NCI-H524 treated with DMSO at 0.1 percent for 48 hours (cell line): ENCODE measurements around the gene NINJ1.

Experiments
- DNase-seq: peaks from one replicate; lab custom pipeline; 2025; lab: John Stamatoyannopoulos, UW

Gene NINJ1

GRCh38 chr9:93086447-93087224, 47.4 kb downstream of the NINJ1 start:
- DNase-seq, result no peak

GRCh38 chr9:93085676-93086075, 48.4 kb downstream of the NINJ1 start:
- no peak for DNase-seq

- no peak for DNase-seq
Observed at GRCh38 chr9:93084471-93084881, 49.6 kb downstream of the NINJ1 start.

- no peak for DNase-seq
Observed at GRCh38 chr9:93083592-93084470, 50.2 kb downstream of the NINJ1 start.

GRCh38 chr9:93082841-93083411, 51.1 kb downstream of the NINJ1 start:
- DNase-seq, result no peak

- no peak for DNase-seq
Observed at GRCh38 chr9:93081931-93082330, 52.1 kb downstream of the NINJ1 start.

- no peak for DNase-seq
Observed at GRCh38 chr9:93081081-93081529, 52.9 kb downstream of the NINJ1 start.

- DNase-seq, result no peak
Observed at GRCh38 chr9:93080406-93080805, 53.6 kb downstream of the NINJ1 start.

- DNase-seq, result no peak
Observed at GRCh38 chr9:93079371-93079770, 54.7 kb downstream of the NINJ1 start.

GRCh38 chr9:93077811-93078210, 56.2 kb downstream of the NINJ1 start:
- no peak for DNase-seq

GRCh38 chr9:93077367-93077766, 56.7 kb downstream of the NINJ1 start:
- no peak for DNase-seq

GRCh38 chr9:93076792-93077128, 57.3 kb downstream of the NINJ1 start:
- no peak for DNase-seq

GRCh38 chr9:93076101-93076791, 57.8 kb downstream of the NINJ1 start:
- no peak for DNase-seq

- DNase-seq, result no peak
Observed at GRCh38 chr9:93072383-93072795, 61.7 kb downstream of the NINJ1 start.
